Ishikawa (cell line): ENCODE data around the gene SPATA31A1.
"Not testable (repeated sequence)": the region's sequence is repeated elsewhere in the genome, so short reads cannot be mapped to it uniquely, and the experiment has no call there.

ENCODE experiments used
- EGR1 ChIP-seq: IDR thresholded peaks from 2 replicates; pipeline ENCODE4 v1.6.1; 2012
- EP300 ChIP-seq: IDR thresholded peaks from 2 replicates; pipeline ENCODE4 v1.6.1; 2012; ENCODE audit warnings: borderline replicate concordance
- REST ChIP-seq: IDR thresholded peaks from 2 replicates; pipeline ENCODE4 v1.6.1; 2012; ENCODE audit warnings: low read depth, mild to moderate bottlenecking

GRCh38 chr9:39355369-39355768 is at the start of gene SPATA31A1:
- not testable (repeated sequence) for TF ChIP-seq EP300, REST, EGR1
